Skeletal muscle satellite cell (primary cell): ENCODE data around the gene ADARB2.

Experiments
- H3K27me3 ChIP-seq: 2 replicates; pipeline ENCODE4 v1.7.0; 2013; ENCODE audit warnings: low read length; ENCODE audit not compliant: control insufficient read depth, insufficient read depth
- H3K36me3 ChIP-seq: 2 replicates; pipeline ENCODE4 v1.7.0; 2013; ENCODE audit warnings: mild to moderate bottlenecking, control low read depth, low read length; ENCODE audit not compliant: insufficient read depth
- H3K4me1 ChIP-seq: 2 replicates; pipeline ENCODE4 v1.7.0; 2013; ENCODE audit warnings: low read length; ENCODE audit not compliant: control insufficient read depth, insufficient read depth
- H3K4me2 ChIP-seq: 2 replicates; pipeline ENCODE4 v1.7.0; 2013; ENCODE audit warnings: mild to moderate bottlenecking, low read length
- H3K4me3 ChIP-seq: 2 replicates; pipeline ENCODE4 v1.7.0; 2013; ENCODE audit warnings: low read length
- H3K9ac ChIP-seq: 2 replicates; pipeline ENCODE4 v1.7.0; 2013; ENCODE audit warnings: mild to moderate bottlenecking, low read depth, low read length, moderate library complexity
- H3K9me3 ChIP-seq: replicated peaks from 2 replicates; pipeline ENCODE4 v1.7.0; 2013; ENCODE audit warnings: mild to moderate bottlenecking, control low read depth, low read length

The ADARB2 gene

GRCh38 chr10:1632596-1632995 lies 104.7 kb downstream of the ADARB2 start:
- Histone ChIP-seq H3K9ac (no peak overlapping the region), H3K4me2 (no peak overlapping the region), H3K27me3 (no peaks in the 10 kb centered on the region), H3K4me3 (no peak overlapping the region), H3K36me3 (no peaks in the 10 kb centered on the region), H3K4me1 (no peaks in the 10 kb centered on the region), H3K9me3 (peaks cover 26% of the 10 kb centered on the region)

- Histone ChIP-seq H3K9me3 (peaks cover 26% of the 10 kb centered on the region), H3K4me1 (no peaks in the 10 kb centered on the region), H3K9ac (no peak overlapping the region), H3K27me3 (no peaks in the 10 kb centered on the region), H3K4me3 (no peak overlapping the region), H3K36me3 (no peaks in the 10 kb centered on the region), H3K4me2 (no peak overlapping the region)
These were observed 105.2 kb downstream of the ADARB2 start for GRCh38 chr10:1632141-1632540.

DNA sequence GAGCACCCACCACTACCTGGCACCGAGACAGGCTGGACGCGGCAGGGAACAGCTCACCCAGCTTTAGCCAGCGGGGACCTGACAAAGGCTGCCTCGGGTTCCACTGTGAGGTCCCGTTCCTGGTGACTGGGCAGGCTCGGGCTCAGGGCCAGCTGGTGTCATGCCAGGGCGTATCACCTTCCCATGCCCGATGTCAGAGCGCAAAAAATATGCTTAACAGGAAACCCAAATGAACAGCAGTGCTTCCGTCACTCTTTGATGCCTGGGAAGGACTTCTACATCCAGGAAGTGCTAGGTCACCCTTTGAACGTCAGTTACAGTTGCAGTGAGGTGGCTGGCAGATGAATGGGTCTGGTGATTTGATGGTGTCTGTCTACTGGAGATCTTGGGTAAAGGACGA lies 106.0 kb downstream of the ADARB2 start:
- Histone ChIP-seq H3K4me1 (no peaks in the 10 kb centered on the region), H3K4me2 (no peak overlapping the region), H3K4me3 (no peak overlapping the region), H3K9ac (no peak overlapping the region), H3K9me3 (peaks cover 26% of the 10 kb centered on the region), H3K27me3 (no peaks in the 10 kb centered on the region), H3K36me3 (no peaks in the 10 kb centered on the region)

DNA sequence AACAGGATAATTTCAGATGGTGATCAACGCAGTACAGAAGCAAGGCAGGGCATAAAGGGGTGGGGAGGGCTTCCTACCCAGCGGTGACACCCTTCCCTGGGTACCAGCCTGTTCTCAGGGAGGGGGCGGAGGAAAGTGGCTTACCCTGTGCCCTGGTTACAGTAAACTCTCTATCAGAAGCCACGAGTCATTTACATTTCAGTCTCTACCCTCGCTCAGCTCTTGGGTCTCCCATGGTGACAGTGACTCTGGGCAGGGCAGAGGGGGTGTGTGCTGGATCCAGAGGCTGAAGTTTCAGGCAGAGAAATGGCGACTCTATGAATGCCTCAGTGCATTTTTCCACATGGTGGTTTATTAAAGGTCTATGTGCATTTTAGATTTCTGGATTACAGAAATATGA lies 107.0 kb downstream of the ADARB2 start:
- H3K36me3 ChIP-seq: no peaks in the 10 kb centered on the region
- H3K4me2 ChIP-seq: no peak overlapping the region
- no peak overlapping the region for H3K4me3 ChIP-seq
- H3K9me3 ChIP-seq: peaks cover 26% of the 10 kb centered on the region
- no peaks in the 10 kb centered on the region for H3K27me3 ChIP-seq
- no peaks in the 10 kb centered on the region for H3K4me1 ChIP-seq
- no peak overlapping the region for H3K9ac ChIP-seq

DNA sequence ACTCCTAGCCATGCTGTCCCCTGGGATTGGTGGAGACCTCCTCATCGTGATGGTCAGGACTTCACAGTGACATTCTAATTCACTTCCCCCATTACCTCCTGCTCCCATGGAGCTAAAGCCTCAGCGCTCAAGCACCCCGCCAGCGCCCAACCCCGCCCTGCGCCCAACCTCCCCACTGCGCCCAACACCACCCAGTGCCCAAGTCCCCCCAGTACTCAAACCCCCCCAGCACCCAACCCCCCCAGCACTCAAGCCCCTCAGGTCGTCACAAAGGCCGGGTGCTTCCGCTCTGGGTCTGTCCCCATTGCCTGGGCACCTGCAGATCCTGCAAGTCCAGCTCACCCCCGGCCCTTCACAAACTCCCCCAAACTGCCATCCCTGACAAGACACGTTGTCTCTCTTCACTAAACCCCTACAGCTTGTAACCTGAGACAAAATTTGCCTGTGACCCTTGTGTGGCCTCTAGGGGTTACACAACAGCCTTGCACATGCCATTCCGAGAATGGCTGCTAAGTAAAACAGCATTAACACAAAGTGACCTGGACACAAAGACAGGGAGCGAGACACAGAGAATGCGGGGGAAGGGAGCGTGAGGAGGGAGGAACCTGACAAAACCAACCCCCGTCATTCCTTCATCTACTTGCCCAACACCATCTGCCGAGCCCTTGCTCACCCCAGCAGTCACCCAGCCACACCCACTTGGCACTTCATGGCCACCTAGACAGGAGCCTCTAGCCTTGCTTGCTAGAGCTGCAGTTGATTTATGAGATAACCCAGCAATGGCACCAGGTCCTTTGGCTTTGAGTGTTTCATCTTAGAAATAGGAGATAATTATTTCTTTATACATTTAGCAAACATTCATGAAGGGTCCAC lies 107.8 kb downstream of the ADARB2 start:
- H3K27me3 ChIP-seq: no peaks in the 10 kb centered on the region
- H3K36me3 ChIP-seq: no peaks in the 10 kb centered on the region
- no peaks in the 10 kb centered on the region for H3K4me1 ChIP-seq
- H3K4me3 ChIP-seq: no peak overlapping the region
- H3K9ac ChIP-seq: no peak overlapping the region
- H3K9me3 ChIP-seq: peaks cover 26% of the 10 kb centered on the region
- H3K4me2 ChIP-seq: no peak overlapping the region

GRCh38 chr10:1628757-1629156 lies 108.6 kb downstream of the ADARB2 start:
- no peaks in the 10 kb centered on the region for H3K27me3 ChIP-seq
- H3K4me1 ChIP-seq: no peaks in the 10 kb centered on the region
- H3K4me2 ChIP-seq: no peak overlapping the region
- H3K4me3 ChIP-seq: no peak overlapping the region
- peaks cover 27% of the 10 kb centered on the region for H3K9me3 ChIP-seq
- no peak overlapping the region for H3K9ac ChIP-seq
- H3K36me3 ChIP-seq: no peaks in the 10 kb centered on the region

DNA sequence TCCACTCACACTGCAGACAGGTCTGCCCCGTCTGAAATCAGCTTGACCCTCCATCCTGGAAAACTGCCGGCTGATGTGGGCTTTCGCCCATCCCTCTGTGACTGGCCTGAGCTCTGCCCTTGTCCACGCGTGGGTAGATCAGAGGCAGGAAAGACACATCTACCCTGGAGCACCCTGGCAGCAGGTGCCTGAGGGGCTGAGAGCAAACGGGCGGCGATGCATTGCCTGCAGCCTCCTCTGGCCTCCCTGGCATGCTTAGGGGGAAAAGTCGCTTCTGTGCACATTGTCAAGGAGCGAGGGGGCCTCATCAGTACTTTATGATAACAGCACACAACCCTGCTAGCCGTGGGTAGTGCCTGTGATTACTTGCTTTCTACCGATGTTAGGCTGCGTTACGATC lies 109.4 kb downstream of the ADARB2 start:
- Histone ChIP-seq H3K9me3 (peaks cover 29% of the 10 kb centered on the region), H3K4me2 (no peak overlapping the region), H3K36me3 (no peaks in the 10 kb centered on the region), H3K27me3 (no peaks in the 10 kb centered on the region), H3K4me1 (no peaks in the 10 kb centered on the region), H3K4me3 (no peak overlapping the region), H3K9ac (no peak overlapping the region)

- Histone ChIP-seq H3K4me3 (no peak overlapping the region), H3K36me3 (no peaks in the 10 kb centered on the region), H3K27me3 (no peaks in the 10 kb centered on the region), H3K4me1 (no peaks in the 10 kb centered on the region), H3K9me3 (peaks cover 19% of the 10 kb centered on the region), H3K4me2 (no peak overlapping the region), H3K9ac (no peak overlapping the region)
These were observed 110.5 kb downstream of the ADARB2 start for GRCh38 chr10:1626835-1627234.

DNA sequence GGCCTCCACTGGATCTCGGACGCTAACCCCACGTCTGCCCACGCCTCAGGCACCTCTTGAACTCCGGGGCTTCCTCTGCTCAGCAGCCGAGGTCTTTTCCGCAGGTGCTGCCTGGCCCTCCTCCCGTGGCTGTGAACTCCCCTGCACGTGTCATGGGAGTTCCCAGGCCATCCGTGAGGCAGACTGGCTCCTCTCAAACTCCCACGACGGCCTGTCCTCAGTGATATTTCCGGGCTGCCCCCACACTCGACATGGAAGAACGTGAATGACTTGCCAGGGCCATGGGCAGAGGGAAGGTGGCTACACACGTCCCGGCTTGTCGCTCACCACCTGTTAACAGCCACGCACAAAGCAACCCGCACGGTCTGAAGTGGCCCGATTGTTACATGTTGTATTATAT lies 110.9 kb downstream of the ADARB2 start:
- no peaks in the 10 kb centered on the region for H3K27me3 ChIP-seq
- no peaks in the 10 kb centered on the region for H3K36me3 ChIP-seq
- H3K4me3 ChIP-seq: no peak overlapping the region
- H3K9me3 ChIP-seq: peaks cover 19% of the 10 kb centered on the region
- no peak overlapping the region for H3K9ac ChIP-seq
- no peaks in the 10 kb centered on the region for H3K4me1 ChIP-seq
- no peak overlapping the region for H3K4me2 ChIP-seq

GRCh38 chr10:1625731-1626130 lies 111.6 kb downstream of the ADARB2 start:
- H3K36me3 ChIP-seq: no peaks in the 10 kb centered on the region
- H3K9ac ChIP-seq: no peak overlapping the region
- no peaks in the 10 kb centered on the region for H3K4me1 ChIP-seq
- no peaks in the 10 kb centered on the region for H3K27me3 ChIP-seq
- no peak overlapping the region for H3K4me2 ChIP-seq
- H3K9me3 ChIP-seq: peaks cover 15% of the 10 kb centered on the region
- no peak overlapping the region for H3K4me3 ChIP-seq

DNA sequence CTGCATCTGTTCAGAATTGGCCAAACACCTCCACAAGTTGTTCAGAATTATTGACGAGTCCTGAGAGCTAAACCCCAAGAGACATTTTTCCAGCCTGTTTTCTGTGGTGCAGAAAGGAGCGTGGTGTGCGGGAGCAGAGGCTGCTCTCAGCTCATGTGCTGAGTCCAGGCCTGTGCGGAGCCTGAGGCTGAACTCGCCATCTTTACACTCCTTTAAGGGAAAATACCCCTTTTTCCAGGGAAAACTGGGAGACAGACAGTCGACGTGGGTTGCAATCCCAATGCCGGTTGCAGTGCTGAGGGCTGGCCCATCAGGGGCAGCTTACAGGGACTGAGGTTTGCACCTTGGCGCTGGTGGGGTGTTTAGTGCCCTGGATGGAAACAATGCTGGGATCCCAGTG lies 112.2 kb downstream of the ADARB2 start:
- H3K27me3 ChIP-seq: no peaks in the 10 kb centered on the region
- peaks cover 12% of the 10 kb centered on the region for H3K9me3 ChIP-seq
- no peaks in the 10 kb centered on the region for H3K4me1 ChIP-seq
- no peak overlapping the region for H3K4me3 ChIP-seq
- no peak overlapping the region for H3K4me2 ChIP-seq
- no peak overlapping the region for H3K9ac ChIP-seq
- H3K36me3 ChIP-seq: no peaks in the 10 kb centered on the region

GRCh38 chr10:1624240-1624639 lies 113.1 kb downstream of the ADARB2 start:
- no peak overlapping the region for H3K4me2 ChIP-seq
- no peaks in the 10 kb centered on the region for H3K4me1 ChIP-seq
- no peaks in the 10 kb centered on the region for H3K27me3 ChIP-seq
- no peak overlapping the region for H3K4me3 ChIP-seq
- no peak overlapping the region for H3K9ac ChIP-seq
- H3K9me3 ChIP-seq: peaks cover 12% of the 10 kb centered on the region
- H3K36me3 ChIP-seq: no peaks in the 10 kb centered on the region
